Activated CD4-positive, alpha-beta T cell treated with anti-CD3 and anti-CD28 coated beads for 4 hours (primary cell): ENCODE data around the gene NUTF2.
"Not testable (repeated sequence)": the region's sequence is repeated elsewhere in the genome, so short reads cannot be mapped to it uniquely, and the experiment has no call there.

Experiments used
- DNase-seq, 2 donors: peaks; one replicate each; pipeline ENCODE4 v3.0.0-alpha.2; 2020

The NUTF2 gene

DNA sequence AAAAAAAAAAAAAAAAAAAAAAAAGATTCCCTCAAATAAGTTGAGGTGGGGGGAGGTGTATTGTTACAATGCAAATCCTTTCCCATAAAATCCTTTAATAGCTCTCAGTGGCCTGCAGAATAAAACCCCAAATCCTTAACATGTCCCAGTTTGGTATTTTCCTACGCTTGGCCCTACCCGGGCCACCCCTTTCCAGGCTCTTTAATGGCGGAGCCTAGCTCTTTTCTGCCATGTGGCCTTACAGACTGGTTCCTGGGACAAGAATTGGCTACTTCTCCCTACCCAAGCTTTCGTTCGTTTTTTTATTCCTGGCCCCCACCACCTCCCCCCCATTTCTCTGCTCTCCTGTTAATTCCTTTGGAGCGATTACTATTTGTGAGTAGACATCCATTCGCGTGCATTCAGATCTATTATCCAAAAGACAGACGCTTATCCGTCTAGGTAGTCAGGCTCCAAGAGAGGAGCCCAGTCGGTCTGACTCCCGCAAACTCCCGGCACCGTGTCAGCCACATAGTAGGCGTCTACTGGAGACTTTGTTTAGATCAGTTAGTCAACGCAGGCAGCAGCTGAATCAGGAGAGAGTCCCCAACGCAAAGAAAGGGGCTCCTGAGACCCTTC is 5.4 kb upstream of the NUTF2 start:
- DNase-seq: no peak

DNA sequence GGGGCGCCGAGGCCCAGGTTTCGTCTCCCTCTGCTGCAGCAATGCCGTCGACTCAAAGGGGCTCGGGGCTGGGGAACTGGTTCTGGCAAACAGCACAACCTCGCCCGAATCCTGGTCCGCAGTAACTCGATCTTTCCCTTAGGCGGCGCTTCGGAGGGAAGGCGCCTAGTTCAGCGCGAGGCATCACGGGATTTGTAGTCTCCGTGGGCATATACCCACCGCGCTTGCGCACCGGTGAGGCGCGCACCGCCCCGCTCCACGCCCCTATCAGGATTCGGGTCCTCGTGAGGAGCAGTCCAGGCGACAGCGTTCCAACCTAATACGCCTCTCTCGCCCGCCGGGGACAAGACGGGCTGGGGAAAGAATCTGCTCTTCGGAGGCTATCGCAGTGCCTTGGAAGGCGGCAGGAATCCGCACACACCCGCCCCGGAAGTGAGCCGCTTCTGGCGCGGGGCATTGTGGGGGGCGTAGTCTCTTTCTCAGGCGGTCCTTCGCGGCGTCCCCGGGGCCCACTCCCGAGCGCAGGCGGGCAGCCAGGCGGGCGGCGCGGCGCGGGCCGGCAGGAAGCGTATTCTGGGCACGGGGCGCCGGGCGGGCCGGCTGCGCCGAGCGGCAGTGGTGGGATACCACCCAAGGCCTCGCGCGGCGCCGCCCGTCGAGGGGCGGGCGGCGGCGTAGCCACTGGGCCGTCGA is 4.8 kb upstream of the NUTF2 start, which contains the start of gene THAP11:
TSS of gene THAP11 (plus strand) at position 505 of the 693 bp plus-strand sequence. CDS start 235 bp downstream, outside the sequence.
- peak; percentile 92 to 95 for DNase-seq

DNA sequence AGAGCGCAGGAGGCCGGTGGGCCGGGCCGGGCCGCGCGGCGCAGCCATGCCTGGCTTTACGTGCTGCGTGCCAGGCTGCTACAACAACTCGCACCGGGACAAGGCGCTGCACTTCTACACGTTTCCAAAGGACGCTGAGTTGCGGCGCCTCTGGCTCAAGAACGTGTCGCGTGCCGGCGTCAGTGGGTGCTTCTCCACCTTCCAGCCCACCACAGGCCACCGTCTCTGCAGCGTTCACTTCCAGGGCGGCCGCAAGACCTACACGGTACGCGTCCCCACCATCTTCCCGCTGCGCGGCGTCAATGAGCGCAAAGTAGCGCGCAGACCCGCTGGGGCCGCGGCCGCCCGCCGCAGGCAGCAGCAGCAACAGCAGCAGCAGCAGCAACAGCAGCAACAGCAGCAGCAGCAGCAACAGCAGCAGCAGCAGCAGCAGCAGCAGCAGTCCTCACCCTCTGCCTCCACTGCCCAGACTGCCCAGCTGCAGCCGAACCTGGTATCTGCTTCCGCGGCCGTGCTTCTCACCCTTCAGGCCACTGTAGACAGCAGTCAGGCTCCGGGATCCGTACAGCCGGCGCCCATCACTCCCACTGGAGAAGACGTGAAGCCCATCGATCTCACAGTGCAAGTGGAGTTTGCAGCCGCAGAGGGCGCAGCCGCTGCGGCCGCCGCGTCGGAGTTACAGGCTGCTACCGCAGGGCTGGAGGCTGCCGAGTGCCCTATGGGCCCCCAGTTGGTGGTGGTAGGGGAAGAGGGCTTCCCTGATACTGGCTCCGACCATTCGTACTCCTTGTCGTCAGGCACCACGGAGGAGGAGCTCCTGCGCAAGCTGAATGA is 4.0 kb upstream of the NUTF2 start:
- peak; percentile 39 to 52 for DNase-seq

DNA sequence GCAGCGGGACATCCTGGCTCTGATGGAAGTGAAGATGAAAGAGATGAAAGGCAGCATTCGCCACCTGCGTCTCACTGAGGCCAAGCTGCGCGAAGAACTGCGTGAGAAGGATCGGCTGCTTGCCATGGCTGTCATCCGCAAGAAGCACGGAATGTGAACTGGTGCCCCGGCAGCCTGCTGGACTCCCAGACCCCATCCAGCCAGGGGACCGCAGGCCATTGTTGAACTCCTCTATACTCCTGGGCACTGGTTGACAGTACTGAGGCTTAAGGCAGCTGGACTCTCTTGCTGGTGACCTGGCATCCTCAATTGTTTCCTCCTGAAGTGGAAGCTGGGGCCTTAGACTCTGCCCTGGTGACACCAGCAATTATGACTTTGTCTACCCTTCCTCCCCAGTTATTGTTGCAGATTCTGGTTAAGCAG is 3.4 kb upstream of the NUTF2 start:
- DNase-seq: no peak

DNA sequence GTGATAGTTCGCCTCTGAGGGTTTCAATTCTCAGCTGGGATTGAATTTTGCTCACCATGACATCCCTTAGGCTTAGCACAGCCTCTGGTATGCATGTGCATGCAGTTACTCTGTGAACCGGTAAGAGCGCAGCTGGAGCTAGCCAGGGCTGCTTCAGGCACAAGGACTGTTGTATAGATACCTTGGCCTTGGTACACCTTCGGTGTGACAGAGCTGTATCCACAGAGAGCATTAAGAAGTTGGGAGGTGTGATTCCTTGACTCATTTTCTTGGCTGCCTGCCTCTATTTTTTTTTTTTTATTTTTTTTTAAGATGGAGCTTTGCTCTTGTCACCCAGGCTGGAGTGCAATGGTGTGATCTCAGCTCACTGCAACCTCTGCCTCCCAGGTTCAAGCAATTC is 2.2 kb upstream of the NUTF2 start:
- no peak for DNase-seq

DNA sequence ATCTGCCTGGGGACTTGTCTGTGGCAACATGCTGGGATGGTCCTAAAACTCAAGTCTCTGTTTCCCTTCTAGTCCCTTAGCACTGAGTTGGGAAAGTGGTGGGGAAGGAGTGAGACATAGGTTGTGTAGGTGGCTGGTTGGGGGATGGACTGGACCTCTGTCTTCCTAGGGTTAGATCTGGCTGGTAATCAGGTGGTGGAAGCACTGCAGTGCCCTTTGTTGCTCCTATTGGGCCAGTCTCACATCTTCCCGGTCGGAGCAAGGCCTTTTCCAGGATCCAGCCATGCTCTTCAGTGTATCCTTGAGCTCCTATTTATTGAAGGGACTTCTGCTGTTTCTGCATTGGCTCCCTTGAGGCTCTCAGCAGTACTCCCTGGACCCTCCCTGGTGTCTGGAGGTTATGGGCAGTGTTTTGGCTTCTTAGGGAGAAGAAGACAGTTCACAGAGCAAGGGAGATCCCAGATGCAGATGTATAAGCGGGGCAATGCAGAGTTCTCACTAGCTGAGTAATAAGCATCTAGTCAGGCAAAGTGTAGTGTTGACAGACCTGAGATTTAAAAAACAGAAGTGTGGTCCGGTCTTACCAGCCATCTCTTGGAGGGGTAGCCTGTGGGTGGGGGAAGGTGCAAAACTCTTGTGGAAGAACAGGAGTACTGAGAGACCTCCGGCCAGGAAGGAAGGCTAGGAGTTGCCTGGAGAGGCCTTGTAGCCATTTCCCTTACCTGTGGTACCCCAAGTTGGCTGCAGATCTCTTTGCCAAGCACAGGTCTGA is 1.3 kb upstream of the NUTF2 start:
- DNase-seq: no peak

DNA sequence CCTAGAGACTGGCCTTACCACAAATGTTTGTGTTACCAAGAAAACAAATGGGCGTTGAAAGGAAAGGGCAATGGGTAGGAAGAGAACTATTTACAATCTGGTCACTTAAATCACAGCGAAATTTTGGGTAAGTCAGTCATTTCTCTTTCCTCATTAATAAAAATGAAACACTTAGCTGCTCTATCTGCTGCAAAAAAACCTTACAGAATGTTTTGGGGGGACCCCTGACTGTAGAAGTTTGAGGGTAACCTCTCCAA is 742 bp upstream of the NUTF2 start:
- DNase-seq: no peak

DNA sequence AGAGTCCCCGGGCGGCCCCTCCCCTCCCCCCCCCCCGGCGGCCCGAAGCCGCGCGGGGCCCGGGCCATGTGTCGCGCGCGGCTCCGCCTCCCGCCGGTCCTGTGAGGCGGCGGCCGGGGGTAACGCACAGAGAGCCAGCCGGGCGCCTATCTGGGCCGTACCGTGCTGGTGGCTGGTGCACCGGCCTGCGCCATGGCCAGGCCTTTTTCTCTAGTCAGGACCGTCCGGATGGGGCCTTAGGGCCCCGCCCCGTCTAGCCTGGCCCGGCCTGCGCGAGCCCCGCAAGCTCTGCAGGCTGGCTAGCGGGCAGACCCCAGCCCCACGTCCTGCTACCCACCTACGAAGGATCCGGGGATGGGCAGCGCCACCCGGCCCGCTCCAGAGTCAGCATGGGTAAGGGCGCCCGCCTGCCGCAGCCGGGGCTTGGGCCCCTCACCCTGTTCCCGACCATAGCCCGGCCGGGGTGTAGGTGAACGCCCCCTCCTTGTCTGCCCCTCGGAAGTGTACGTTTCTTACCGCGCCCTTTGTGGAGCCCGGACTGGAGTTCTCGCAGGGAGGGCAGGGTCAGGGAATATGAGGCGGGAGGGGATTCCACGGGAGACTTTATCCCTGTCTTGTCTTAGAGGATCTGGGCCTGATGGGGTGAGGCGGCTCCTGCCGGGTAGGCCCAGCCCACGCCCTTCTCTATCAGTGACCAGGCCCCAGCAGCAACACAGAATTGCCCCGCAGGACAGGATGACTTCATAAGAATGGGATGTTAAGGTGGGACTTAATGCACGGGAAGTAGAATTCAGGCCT is 530 bp downstream of the NUTF2 start, which contains the start of gene CENPT:
TSS of gene CENPT (minus strand) at position 630 of the 798 bp plus-strand sequence. CDS start 13,834 bp downstream, outside the sequence.
- DNase-seq: peak; percentile 7 to 15

DNA sequence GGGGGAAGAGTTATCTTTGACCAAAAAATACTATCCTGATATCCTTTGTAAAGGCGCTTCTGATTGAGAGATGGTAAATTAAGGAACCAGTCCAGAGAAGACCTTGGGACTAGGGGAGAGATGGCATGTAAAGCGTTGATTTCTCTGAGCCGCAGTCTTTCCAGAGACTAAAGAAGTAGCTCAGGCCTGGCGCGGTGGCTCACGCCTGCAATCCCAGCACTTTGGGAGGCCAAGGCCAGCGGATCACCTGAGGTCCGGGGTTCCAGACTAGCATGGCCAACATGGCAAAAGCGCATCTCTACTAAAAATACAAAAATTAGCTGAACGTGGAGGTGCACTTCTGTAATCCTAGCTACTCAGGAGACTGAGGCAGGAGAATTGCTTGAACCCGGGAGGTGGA is 1.4 kb downstream of the NUTF2 start:
- DNase-seq: no peak

DNA sequence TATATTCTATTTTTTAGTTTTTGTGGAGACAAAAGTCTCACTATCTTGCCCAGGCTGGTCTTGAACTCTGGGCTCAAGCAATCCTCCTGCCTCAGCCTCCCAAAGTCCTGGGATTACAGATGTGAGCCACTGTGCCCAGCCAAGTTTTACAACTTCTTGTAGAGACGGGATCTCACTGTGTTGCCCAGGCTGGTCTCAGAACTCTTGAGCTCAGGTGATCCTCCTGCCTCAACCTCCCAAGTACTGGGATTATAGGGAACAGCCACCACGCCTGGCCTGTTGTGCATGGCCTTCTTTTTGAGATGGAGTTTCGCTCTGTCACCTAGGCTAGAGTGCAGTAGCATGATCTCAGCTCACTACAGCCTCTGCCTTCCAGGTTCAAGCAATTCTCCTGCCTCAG is 6.9 kb downstream of the NUTF2 start:
- DNase-seq: no peak

DNA sequence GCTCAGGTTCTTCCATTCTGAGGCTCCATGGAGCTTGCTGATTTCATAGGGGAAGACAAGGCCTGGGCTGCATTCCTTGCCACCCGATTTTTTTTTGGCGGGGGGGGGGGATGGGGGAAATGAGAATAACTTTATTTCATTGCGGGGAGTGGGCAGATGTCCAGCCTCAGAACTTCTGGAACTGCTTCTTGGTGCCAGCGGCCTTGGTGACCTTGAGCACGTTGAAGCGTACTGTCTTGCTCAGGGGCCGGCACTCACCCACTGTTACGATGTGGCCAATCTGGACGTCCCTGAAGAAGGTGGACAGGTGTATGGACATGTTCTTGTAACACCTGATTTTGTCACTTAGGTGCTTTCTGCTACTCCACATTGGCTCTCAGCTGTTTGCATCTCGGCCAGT is 9.1 kb downstream of the NUTF2 start:
- no peak for DNase-seq

DNA sequence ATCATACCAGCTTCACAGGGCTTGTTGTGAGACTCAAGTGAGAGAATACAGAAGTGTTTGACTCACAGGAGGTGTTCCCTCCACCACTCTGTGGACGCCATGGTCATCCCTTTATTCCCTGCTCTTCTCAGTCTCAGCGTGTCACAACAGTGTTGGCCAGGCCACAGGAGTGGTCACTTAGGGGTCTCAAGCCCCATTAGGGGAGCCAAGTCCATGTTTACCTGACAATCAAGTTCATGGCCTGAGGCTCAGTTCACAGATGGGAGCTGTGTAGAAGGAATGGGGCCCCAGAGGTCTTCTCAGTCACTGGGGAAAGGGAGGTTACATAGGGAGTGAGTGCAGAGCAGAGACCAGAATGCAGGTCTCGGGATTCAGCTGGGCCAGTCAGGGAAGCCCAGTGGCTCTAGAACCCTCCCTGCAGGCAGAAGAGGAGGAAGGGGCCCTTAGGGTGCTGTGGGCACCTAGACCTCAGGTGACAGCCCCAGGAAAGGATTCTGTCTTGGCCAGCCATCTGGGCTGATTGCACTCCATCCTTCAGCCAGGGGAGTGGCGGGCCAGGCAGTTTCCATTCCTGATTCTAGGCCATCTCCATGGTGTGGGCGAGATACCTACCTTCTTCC is 10.3 kb downstream of the NUTF2 start:
- DNase-seq: no peak

DNA sequence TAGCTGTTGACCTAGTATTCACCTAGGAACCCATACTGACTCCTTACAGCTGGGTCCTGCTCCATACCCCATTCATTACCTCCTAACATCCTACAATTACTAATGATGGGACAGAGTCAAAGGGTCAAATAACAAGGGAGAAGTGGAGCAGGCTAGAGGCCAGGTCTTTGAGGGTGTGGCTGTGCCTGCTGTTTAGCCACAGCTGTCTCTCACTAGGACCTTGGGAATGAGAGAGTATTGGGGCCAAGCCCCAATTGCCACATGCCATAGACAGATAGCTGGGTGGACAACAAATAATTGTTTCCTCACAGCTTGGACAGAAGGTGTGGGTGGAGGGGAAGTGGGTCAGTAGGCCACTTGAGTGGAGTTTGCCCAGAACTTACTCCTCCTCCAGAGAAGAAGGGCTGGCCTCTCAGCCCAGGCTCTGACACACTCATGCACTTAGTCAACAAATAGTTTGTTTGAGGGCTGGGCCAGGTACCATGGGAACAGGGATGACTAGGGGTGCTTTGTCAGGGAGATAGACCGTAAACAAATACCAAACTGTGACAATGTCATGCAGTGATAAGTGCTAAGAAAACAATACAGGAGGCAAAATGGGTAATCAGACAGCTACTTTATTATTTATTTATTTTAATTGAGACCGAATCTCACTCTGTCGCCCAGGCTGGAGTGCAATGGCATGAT is 11.0 kb downstream of the NUTF2 start:
- peak; percentile 16 to 28 for DNase-seq

DNA sequence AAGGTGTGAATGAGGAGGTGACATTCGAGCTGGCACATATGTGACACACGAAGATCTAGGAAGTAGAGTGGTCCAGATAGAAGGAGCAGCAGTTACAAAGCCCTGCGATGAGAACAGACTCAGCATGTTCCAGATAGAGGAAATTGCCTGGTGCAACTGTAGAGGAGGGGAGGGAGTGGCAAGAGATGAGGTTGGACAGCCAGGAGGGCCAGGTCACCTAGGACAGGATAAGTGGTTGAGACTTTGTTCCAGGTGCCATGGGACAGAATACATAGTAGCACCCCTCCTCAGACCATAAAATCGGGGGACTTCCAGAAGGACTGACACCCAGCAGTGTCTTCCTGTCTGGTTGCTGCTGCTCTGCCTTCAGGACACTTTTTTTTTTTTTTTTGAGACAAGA is 11.8 kb downstream of the NUTF2 start:
- no peak for DNase-seq

DNA sequence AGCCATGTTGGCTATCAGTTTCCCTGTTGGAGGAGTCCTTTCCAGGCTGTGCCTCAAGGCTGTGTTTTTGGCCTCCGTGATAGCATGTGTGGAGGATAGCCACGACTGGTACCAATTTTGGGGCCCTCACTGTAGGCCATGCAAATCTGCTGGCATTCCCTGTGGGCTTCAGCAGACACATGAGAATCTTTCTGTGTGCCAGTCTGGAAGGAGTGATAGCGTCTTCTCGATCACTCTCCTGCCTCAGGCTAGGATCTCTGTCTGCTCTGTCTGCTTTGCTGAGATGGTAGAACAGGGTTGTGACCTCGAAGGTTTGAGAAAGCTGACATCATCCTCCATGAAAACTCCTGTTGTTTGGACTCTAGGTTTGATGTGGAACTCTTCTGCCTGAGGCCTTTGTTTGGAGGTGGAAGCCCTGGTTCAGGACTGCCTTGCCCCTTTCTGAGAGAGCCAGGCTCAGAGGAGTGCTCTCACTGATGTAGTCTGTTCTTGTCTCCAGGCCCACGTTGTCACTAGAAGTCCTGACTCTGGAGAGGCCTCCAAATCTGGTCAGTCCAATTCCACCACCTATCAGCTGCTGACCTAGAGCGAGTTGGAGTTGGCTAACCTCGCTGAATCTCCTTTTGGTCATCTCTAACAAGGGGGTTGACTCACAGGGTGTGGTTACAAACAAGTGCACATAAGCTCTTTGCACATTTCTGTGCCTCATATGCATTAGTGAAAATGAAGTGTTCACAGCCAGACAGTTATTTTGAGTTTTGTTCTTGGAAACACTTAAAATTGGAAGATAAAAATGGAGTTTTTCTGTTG is 14.1 kb downstream of the NUTF2 start:
- no peak for DNase-seq

DNA sequence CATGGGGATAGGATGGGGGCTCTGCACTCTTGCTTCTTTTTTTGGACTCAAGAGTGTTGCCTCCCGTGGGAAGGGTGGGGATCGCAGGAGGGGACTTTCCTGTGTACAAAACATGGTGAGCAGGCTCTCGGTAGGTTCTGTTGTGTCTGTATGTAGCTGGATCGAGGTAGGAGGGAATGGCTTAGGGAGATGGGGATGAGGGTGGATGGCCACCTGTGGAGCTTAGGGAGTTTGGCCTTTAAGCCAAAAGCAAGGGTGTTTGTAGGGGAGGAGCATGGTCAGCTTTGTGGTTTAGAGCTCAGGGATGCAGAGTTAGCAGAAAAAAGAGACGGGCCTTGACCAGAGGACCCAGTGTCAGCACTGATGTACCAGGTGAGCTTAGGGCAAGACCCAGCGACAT is 15.1 kb downstream of the NUTF2 start:
- DNase-seq: no peak

DNA sequence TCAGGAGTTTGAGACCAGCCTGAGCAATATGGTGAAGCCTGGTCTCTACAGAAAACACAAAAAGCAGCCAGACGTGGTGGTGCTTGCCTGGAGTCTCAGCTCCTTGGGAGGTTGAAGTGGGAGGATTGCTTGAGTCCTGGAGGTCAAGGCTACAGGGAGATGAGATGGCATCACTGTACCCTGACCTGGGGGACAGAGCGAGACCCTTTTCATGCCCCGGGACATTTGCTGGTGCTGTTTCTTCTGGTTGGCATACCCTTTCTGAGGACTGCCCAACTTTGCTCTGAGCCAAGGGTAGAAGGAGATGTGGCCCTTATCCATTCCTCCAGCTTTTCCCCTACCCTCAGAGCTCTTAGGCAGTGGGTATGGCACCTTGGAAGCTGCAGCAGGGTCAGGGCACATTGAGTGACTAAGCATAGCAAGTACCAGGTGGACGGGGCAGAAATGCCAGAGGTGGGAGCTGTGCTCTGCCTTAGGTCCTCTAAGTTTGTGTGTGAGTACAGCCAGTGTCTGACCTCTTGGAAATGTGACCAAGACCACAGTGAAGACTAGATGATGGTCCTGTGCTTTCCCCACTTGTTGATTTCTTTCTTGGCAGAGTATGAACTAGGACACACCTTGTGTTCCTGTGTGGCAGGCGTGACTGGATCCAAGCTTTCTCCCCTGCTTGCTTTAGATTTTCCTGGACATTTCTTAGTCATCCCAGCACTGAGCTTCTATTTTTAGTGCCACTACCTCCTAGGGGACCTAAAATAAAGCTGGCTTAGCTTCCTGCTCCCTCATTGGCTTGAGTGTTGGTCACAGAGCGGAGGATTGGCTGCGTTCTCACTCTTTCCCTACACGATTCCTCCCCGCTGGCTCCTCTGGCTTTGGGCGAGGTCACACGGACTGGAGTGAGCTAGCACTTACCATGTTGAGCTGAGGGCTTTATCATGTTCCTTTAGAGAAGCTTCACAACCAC is 16.2 kb downstream of the NUTF2 start:
- DNase-seq: no peak

DNA sequence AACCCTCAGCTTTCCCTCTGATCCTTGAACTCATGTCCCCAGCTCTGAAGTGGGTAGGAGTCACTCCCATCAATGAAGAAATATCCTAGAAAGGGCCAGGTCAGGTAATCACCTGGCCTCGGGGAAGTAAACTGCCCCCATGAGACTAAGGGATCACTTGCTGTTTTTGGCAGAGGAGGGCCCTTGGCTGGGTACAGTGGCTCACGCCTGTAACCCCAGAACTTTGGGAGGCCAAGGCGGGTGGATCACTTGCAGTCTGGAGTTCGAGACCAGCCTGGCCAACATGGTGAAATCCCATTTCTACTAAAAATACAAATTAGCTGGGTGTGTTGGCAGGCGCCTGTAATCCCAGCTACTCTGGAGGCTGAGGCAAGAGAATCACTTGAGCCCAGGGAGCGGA is 17.3 kb downstream of the NUTF2 start:
- not testable (repeated sequence) for DNase-seq

DNA sequence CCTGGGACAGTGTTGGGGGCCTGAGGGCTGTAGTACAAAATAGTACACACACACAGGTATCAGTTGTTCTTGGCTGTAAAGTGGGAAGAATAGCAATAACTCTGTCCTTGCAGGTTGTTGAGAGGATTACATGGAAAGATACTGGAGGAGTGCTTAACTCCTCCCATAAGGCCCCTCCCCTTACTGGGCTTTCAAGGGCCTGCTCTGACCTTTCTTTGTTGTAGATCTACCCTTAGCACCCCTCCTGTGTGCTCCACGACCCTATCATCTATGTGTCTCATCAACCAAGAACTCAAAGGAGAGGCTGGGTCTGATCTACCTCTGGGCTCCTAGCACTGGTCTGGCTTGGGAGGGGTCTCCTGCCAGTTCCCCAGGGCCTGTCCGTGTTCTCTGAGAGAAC is 17.9 kb downstream of the NUTF2 start:
- no peak for DNase-seq
